Anterior cingulate cortex (tissue), 58 donors: ENCODE measurements around the gene CABP1.
"Not testable (repeated sequence)": the region's sequence is repeated elsewhere in the genome, so short reads cannot be mapped to it uniquely, and the experiment has no call there.

Source experiments
- DNase-seq, 58 donors: peaks; one replicate each; lab custom pipeline; 2025; lab: John Stamatoyannopoulos, UW

CABP1 gene

DNA sequence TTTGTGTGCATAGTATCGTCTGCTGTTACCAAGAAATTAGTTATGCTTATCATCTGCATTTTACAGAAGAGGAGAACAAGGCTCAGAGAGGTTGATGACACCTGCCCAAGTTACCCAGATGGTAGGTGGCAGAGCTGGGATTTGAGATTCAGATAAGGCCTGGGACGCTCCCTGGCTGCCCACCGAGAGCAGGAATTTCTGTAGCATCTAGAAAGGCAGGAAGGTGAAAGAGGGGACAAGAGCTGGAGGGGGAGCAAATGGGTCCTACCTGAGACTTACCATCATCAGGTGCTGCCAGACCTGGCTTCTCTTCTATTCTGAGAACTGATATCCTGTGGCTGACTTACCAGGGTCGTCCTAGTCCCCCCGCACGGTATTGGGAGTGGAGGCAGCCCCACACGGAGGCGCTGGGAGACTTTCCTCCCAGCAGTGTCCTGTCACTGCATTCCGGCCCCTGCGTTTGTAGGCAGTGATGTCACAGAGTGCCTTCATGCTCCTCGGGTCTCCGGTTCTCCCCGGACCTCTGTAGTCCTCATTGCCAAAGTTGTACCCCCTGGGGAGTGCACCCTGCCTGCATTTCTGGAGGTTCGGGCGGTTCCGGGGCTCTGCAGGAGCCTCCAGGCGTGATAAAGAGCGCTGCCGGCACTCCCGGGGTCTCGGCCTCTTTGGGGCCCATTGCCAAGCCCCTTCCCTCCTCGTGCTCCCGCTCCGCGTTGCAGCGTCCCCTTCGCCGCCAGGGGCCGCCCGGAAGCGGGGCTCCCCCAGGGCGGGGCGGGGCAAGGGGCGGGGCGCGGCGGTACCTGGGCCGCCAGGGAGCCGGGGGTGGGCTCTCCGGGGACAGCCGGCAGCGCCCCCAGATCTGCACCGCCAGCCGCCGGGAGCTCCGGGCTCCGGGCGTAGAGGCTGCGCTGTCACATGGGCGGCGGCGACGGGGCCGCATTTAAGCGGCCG is at the start of gene CABP1:
TSS of gene CABP1 (plus strand) at position 856 of the 951 bp plus-strand sequence. CDS start at position 916, 60 bp downstream.
- peak in 17 of 58 donors; percentile 3 to 55 (median 24) for DNase-seq

DNA sequence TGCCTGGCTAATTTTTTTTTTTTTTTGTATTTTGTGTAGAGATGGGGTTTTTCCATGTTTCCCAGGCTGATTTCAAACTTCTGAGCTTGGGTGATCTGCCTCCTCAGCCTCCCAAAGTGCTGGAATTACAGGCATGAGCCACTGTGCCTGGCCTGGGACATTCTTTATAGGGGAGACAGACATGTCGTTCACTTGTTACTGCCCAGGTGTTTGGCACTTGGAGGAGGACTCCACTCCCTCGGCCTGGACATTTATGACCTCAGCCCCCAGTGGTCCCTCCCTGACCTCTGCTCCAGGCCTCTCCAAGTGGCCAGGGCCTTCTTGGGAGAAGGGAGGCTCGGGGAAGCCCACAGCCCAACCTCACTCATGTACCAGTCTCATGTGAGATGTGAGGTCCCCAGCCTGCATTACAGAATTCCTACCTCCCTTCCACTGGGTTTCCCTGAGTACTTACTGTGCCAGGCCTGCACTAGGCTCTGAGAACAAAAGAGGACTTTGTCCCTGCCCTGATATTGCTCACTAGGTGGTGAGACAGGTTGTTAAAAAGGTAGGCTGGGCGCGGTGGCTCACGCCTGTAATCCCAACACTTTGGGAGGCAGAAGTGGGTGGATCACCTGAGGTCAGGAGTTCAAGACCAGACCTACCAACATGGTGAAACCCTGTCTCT is 49.6 kb upstream of the CABP1 start:
- DNase-seq = no peak

DNA sequence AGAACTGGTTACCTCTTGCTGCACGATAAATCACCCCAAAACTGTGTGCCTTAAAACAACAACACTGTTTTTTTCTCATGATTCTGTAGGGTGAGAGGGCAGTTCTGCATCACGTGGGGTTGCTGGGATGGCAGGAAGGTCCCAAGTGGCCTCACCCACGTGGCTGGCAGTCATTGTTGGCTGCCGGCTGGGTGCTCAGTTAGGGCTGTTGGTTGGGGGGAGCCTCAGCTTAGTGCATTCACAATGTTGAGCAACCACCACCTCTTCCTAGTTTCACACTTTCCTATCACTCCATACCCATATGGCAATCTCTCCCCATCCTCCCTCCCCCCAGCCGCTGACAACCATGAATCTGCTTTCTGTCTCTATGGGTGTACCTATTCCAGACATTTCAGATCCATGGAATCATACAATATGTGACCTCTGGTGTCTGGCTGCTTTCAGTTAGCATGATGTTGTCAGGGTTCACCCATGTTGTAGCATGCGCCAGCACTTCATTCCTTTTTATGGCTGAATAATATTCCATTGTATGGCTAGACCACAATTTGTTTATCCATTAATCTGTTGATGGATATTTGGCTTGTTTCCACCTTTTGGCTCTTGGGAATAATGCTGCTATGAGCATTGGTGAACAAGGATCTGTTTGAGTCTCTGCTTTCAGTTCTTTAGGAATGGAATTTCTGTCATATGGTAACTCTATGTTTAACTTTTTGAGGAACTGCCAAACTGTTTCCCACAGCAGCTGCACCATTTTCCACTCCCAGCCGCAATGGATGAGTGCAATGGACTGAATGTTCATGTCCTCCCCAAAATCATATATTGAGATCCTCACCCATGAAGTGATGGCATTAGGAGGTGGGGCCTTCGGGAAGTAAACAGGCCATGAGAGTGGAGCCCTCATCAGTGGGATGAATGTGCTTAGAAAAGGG is 48.0 kb upstream of the CABP1 start:
- DNase-seq = peak in 18 of 58 donors; percentile 3 to 65 (median 16)

DNA sequence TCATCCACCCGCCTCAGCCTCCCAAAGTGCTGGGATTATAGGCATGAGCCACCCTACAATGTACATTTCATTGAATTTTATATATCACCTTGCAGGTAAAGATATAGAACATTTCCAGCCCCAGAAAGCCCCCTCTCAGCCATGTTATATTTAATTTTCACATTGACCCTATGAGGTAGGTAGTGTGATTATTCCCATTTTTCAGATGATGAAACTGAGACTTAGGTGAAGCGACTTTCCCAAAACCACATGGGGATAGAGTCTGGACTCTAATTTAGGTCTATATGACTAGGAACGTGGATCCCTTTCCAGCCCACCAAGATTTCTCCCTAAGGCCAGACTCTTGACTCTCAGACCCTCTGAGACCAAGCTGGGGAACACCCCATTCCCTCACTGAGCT is 43.5 kb upstream of the CABP1 start:
- no peak for DNase-seq

DNA sequence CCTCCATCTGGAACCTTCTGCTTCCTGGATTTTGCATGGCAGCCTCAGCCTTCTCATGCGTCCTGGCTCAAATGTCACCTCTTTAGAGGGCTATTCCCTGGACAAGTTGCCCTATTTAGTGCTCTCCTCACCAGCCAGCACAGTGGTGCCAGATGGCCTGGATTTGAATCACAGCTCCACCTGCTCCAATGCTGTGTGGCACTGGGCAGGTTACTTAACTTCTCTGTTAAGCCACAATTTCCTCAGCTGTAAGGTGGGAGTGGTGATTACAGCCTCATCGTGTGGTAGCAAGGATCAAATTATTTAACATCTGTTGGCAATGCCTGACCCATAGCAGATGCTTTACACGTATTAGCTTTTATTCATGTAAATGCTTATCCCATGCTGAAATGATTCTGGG is 42.6 kb upstream of the CABP1 start:
- no peak for DNase-seq

DNA sequence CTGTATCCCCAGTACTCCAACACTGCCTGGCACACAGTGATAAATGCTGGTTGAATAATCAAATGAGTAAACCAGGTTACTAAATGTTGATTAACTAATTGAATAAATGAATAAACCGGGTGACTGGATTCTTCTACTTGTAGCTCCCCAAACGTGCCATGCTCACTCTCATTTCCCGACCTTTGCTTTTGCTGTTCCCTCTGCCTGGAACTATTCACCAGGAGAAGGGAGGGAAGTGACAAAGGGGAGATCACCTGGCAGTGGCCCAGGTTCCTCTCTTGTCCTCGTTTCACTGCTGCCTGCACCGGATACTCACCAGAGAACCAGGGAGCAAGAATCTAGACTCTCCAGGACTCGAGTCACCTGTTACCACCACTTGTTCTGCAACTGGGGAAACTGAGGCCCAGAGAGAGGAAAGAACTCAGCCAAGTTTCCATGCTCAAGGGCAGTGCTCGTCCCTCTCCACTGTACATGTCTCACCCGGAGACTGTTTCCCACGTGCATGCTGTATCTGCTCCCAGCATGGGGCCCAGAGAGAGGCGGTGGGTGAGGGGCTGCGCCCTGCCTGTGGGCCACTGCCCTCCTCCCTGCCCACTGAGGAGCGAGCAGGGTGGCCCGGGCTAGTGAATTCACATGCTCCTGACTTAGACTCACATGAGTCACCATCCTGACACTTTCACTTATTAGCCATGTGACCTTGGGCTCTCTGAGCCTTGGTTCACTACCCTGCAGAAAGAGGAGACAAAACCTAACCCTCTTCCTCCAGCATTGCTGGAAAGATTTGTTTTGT is 41.6 kb upstream of the CABP1 start:
- no peak for DNase-seq

DNA sequence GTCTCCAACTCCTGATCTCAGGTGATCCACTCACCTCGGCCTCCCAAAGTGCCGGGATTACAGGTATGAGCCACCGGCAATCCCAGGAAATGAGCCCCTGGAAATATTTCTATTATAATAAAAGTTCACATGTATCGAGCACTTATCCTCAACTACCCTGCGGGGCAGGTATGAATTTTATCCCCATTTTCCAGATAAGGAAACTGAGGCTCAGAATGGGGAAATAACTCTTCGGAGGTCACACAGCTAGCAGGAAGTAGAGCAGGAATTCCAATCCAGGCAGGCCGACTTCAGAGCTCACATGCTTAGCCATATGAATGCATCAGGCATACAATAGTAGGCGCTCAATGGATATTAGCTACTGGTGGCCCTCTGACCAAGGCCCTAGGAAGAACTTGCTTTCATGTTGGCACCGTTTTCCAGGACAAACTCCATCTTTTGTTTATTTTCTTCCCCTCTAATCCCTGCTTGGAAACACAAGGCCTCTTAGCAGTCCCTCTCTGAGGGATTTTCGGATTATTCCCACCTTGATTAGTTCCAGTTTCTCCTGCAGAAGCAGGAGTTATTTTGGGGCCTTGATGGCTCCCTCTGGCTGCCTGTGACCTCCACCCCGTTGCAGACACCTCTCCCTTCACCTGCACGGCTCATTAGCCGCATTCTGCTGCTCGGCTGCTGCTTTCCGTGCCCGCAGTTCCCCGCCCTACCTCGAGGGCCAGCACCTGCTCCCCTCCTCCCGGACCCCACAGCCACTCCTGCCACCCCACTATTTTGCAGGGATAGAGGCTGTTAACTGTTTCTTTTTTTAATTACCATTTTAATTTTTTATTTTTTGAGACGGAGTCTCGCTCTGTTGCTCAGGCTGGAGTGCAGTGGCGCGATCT is 40.5 kb upstream of the CABP1 start:
- DNase-seq = no peak

DNA sequence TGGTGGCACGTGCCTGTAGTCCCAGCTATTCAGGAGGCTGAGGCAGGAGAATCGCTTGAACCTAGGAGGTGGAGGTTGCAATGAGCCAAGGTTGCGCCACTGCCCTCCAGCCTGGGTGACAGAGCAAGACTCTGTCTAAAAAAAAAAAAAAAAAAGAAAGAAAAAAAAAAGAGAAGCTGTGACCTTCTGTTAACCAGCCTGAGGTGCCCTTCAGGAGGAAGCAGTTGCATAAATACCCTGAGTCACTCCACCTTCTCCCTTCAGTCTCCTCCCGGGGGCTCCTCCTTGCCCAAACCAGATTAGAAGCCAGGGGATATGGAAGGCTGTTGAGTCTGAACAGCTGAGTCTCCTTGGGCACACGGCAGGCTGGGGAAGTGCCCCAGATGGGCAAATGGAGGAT is 38.0 kb upstream of the CABP1 start:
- DNase-seq = not testable (repeated sequence)

DNA sequence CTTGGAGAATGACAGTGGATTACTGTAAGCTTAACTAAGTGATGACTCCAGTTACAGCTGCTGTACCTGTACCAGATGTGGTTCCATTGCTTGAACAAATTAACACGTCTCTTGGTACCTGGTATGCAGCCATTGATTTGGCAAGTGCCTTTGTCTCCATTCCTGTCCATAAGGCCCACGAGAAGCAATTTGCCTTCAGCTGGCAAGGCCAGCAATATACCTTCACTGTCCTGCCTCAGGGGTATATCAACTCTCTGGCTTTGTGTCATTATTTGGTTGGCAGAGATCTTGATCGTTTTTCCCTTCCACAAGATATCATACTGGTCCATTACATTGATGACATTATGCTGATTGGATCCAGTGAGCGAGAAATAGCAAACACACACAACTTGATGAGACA is 29.9 kb upstream of the CABP1 start:
- DNase-seq = no peak

DNA sequence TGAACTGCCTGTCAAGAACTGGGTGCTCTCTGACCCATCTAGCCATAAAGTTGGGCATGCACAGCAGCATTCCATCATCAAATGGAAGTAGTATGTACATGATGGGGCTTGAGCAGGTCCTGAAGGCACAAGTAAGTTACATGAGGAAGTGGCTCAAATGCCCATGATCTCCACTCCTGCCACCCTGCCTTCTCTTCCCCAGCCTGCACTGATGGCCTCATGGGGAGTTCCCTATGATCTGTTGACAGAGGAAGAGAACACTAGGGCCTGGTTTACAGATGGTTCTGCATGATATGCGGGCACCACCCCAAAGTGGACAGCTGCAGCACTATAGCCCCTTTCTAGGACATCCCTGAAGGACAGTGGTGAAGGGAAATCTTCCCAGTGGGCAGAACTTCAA is 28.9 kb upstream of the CABP1 start:
- not testable (repeated sequence) for DNase-seq

DNA sequence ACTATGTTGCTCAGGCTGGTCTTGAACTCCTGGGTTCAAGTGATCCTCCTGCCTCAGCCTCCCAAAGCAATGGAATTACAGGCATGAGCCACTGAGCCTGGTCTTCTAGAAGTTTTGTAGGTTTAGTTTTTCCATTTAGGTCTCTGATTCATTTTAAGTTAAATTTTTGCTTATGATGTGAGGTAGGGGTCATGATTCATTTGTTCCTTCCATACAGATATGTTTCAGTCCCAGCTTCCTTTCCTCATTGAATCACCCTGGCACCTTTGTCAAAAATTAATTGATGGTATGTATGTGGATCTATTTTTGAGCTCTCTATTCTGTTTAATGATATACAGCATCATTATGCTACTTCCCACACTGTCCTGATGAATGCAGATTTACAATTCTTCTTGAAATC is 25.6 kb upstream of the CABP1 start:
- no peak for DNase-seq

DNA sequence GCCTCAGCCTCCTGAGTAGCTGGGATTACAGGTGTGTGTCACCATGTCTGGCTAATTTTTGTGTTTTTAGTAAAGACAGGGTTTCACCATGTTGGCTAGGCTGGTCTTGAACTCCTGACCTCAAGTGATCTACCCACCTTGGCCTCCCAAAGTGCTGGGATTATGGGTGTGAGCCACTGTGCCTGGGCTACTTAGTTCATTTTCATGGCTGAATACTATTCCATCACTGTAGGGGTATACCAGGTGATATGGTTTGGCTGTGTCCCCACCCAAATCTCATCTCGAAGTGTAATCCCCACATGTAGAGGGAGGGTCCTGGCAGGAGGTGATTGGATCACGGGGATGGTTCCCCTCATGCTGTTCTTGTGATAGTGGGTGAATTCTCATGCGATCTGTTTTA is 23.2 kb upstream of the CABP1 start:
- DNase-seq = not testable (repeated sequence)

DNA sequence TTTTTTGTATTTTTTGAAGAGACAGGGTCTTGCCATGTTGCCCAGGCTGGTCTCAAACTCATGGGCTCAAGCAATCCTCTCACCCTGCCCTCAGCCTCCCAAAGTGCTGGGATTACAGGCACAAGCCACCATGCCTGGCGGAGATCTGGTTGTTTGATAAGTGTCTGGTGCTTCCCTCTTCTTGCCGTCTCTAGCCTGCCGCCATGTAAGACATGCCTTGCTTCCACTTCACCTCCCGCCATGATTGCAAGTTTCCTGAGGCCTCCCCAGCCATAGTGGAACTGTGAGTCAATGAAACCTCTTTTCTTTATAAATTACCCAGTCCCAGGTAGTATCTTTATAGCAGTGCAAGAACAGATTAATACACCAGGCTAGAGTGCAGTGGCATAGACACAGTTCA is 22.7 kb upstream of the CABP1 start:
- DNase-seq = not testable (repeated sequence)

DNA sequence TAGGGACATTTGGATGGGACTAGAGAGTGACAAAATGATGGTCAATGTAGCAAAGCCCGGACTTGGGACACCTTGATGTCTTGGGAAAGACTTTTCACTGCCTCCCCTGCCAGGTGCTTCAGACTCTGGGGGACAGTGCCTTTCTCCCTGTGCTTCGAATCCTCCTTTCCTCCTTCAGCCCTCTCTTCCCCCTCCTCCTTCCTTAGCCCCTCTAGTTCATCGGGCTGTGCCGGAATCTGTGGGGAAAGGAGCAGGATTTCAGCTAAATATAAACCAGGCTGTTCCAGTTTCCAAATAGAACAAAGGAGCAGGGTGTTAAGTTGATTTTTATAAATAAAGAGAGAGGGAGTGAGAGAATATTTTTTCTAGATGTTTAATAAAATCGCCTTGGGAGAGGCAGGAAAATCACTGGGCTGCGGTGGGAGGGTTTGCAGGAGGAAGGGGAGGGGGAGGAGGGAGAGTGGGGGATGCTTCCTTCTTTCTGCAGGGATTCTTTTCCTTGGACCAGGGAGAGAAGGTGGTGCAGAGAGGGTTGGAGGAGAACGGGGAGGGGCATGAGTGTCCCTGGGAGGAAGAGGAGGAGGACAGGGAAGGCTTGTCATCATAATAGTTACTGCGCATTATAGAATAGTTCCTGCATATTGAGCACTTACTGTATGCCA is 21.3 kb upstream of the CABP1 start:
- peak in 16 of 58 donors; percentile 3 to 59 (median 25) for DNase-seq

DNA sequence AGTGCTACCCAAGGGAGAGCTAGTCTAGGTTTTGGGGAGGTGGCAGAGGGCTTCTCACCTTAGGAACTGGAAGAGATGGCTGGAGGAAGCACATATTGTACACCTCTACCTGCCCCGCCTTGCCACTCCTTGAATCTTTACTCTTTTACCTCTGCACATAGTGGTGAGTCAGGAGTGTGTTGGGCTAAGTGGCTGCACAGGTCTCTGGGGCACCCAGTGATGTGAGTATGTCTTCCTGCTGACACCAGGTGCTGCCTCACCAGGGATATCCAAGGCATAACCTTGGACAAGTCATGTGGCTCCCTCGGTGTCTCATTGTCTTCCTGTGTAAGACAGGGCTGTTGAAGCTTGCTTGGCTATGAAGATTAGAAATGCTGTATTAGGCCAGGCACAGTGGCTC is 19.8 kb upstream of the CABP1 start:
- DNase-seq = no peak

DNA sequence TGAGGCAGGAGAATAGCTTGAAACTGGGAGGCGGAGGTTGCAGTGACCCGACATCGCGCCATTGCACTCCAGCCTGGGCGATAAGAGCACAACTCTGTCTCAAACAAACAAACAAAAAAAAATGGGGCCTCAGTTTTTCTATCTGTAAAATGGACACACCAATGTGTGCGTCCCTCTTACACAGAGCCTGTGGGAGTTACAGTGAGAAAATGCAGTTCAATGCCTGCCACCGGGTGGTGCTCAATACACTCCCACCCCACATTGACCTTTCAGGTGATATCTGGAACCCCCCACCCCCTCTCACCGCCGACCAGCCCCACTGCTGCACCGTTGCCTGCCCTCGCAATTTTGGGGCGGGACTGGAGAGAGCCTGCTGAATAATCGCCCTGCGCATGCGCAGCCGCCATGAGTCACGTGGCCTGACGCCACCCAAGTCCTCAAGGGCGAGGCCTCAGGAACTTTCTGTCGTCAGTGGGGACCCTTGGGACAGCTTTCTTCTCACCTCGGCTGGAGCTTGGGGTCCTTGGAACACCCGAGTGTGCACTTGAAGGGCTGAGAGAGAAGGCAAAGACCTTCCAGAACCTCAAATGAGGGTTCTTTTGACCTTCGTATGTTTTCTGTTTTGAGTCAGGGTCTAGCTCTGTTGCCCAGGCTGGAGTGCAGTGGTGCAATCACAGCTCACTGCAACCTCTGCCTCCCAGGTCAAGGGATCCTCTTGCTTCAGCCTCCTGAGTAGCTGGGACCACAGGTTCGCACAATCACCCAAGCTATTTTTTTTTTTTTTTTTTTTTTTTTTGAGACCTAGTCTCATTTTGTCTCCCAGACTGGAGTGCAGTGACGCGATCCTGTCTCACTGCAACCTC is 14.6 kb upstream of the CABP1 start:
- no peak for DNase-seq

DNA sequence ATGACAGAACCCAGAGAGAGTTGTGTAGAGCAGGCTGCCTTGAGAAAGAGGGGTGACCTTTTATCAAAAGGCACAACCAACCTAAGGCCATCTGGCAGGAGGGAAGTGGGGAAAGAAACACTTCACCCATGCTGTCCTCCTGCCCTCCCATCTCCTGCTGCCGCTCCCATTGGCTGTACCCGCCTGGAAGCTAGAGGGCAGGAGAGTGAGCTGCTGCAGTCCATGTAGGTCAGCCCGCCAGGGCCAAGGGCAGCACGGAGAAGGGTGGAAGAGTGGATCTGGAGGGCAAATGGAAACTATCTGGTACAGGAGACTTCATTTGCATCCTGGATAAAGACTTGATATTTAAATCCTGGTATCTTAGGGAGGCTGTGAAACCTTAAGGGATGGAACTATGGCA is 11.5 kb upstream of the CABP1 start:
- peak in 2 of 58 donors; percentile 7 to 11 for DNase-seq
